Measurements from ENCODE around the gene STOML2. TPM values are rescaled to one million over a fixed set of nuclear protein-coding genes. Genes with fewer than 3 reads are reported as not detected.
A peak's percentile ranks its signal among the peaks of the same experiment; 100 is the strongest.

The STOML2 gene
- total RNA-seq, 4 donors from 2014 or later = 76.3 to 105 (median 88.6) TPM

- no peak for TF ChIP-seq POLR2A (IDR thresholded peaks at IDR 0.05)
- no peak for TF ChIP-seq CTCF (IDR thresholded peaks at IDR 0.05)
- DNase-seq (ENCODE audit: low spot score in 2 of 2) = no peak
- intact Hi-C loops (cut with DNase I; ENCODE audit: low total_unique reads) = no loop called here
- 64 to 65% methylated on average over 5 of the region's 5 CpGs for WGBS, 2 donors
- no peak overlapping the region for H3K4me3 ChIP-seq (ENCODE audit: low read depth, poor library complexity, severe bottlenecking)
These were observed 48.6 kb downstream of the STOML2 start for GRCh38 chr9:35054185-35054835.

GRCh38 chr9:35051069-35051967, 51.6 kb downstream of the STOML2 start:
- TF ChIP-seq CTCF (IDR thresholded peaks at IDR 0.05) (no peak), POLR2A (IDR thresholded peaks at IDR 0.05) (no peak)
- no peak overlapping the region for H3K4me3 ChIP-seq (ENCODE audit: low read depth, poor library complexity, severe bottlenecking)
- 83 to 87% methylated on average over 7 of the region's 7 CpGs for WGBS, 2 donors
- intact Hi-C loops (cut with DNase I; ENCODE audit: low total_unique reads) = no loop called here
- peak in 1 of 2 donors; percentile 81 for DNase-seq (ENCODE audit: low spot score in 2 of 2)

Other genes starting within 250 kb of the STOML2 start
- 1 to 10 TPM in 2 of 4 donors, under 1 TPM in 2; 0.44 to 2.7 (median 1.5) TPM for gene PHF24, start 144.8 kb downstream of the STOML2 start, total RNA-seq
- 1 to 10 TPM; 1.1 to 3.7 (median 1.9) TPM for gene DNAJB5, start 113.4 kb downstream of the STOML2 start, total RNA-seq
- 100 to 1,000 TPM; 122 to 194 (median 156) TPM for gene VCP, start 30.5 kb downstream of the STOML2 start, total RNA-seq
- 10 to 100 TPM in 3 of 4 donors, 1 to 10 TPM in 1; 5.3 to 34.7 (median 11.6) TPM for gene FANCG, start 23.2 kb downstream of the STOML2 start, total RNA-seq
- 10 to 100 TPM in 3 of 4 donors, 1 to 10 TPM in 1; 9.8 to 21.3 (median 19.0) TPM for gene PIGO, start 6.5 kb downstream of the STOML2 start, total RNA-seq
- gene ATOSB, start 12.7 kb upstream of the STOML2 start, total RNA-seq = 10 to 100 TPM; 16.7 to 27.9 (median 19.4) TPM
- 10 to 100 TPM; 11.9 to 29.0 (median 27.5) TPM for gene UNC13B, start 58.9 kb upstream of the STOML2 start, total RNA-seq